ENCODE data around the gene ABLIM3.

GRCh38 chr5:149289301-149289700 is 148.0 kb downstream of the ABLIM3 start:
- TF ChIP-seq CTCF (IDR thresholded peaks at IDR 0.05; ENCODE audit: low read length) (no peak), EZH2 (optimal IDR thresholded peaks at IDR 0.05; ENCODE audit: low read depth, low read length) (no peak)

All from MM.1S (cell line).